Lower lobe of right lung (tissue), 2 donors: ENCODE measurements around the gene GOLGA6L7. TPM values are rescaled to one million over a fixed set of nuclear protein-coding genes. Genes with fewer than 3 reads are reported as not detected.
A peak's percentile ranks its signal among the peaks of the same experiment; 100 is the strongest.

ENCODE experiments used
- ATAC-seq, 2 donors: fragments of 200-7000 bp; cut with Tn5 transposase; one replicate each; pipeline ENCODE4 v1.9.1; 2020 to 2022; ENCODE audit warnings: mild to moderate bottlenecking in 2 of 2, moderate library complexity in 2 of 2
- DNase-seq: peaks from one replicate; pipeline ENCODE4 v3.0.0-alpha.2; 2020
- H3K27ac ChIP-seq: fragments of 200-600 bp; one replicate; pipeline ENCODE4 v1.8.0; 2022
- H3K27me3 ChIP-seq: fragments of 200-600 bp; one replicate; pipeline ENCODE4 v1.8.0; 2022; ENCODE audit warnings: low read depth
- H3K36me3 ChIP-seq: fragments of 200-600 bp; one replicate; pipeline ENCODE4 v1.8.0; 2022; ENCODE audit warnings: mild to moderate bottlenecking
- H3K4me1 ChIP-seq: fragments of 200-600 bp; one replicate; pipeline ENCODE4 v1.8.0; 2022
- H3K4me3 ChIP-seq: fragments of 200-600 bp; one replicate; pipeline ENCODE4 v1.8.0; 2022; ENCODE audit warnings: mild to moderate bottlenecking
- H3K9me3 ChIP-seq: fragments of 200-600 bp; one replicate; pipeline ENCODE4 v1.8.0; 2022
- CTCF ChIP-seq: fragments of 200-600 bp; IDR thresholded peaks from one replicate; pipeline ENCODE4 v1.8.0; 2022; ENCODE audit warnings: antibody characterized with exemption, mild to moderate bottlenecking
- intact Hi-C: fragments of 100-400 bp; cut with DNase I; formaldehyde crosslinking; loops from one replicate; pipeline ENCODE4 v1.11.0; 2022
- total RNA-seq: library from RNA; stranded (reverse); fragmentation: NEBNext Ultra II Directional; extraction: Animal tissue kit (Norgen Biotek cat#: 25700); gene quantifications from one replicate; pipeline ENCODE4 v1.2.1, GENCODE V29; 2021
- donor health status: DM: no; HTN: yes; CAD: no; lungs with severe emphysema.

GOLGA6L7 gene
- total RNA-seq, 1 donor from 2014 or later = not detected

GRCh38 chr15:28889346-28889745 is 40.9 kb upstream of the GOLGA6L7 start:
- ATAC-seq (no peak), DNase-seq (no peak)
- peaks cover 31% of the 10 kb centered on the region for H3K27me3 ChIP-seq
- intact Hi-C loops = no loop called here
- H3K9me3 ChIP-seq = no peaks in the 10 kb centered on the region
- H3K36me3 ChIP-seq = no peaks in the 10 kb centered on the region
- H3K4me3 ChIP-seq = no peak overlapping the region
- TF ChIP-seq CTCF = no peak
- H3K27ac ChIP-seq = no peak overlapping the region
- H3K4me1 ChIP-seq = peaks cover 4% of the 10 kb centered on the region

GRCh38 chr15:28888900-28889299 is 40.5 kb upstream of the GOLGA6L7 start:
- DNase-seq (peak; percentile 20), ATAC-seq (no peak)
- H3K27ac ChIP-seq = no peak overlapping the region
- no peaks in the 10 kb centered on the region for H3K9me3 ChIP-seq
- peaks cover 4% of the 10 kb centered on the region for H3K4me1 ChIP-seq
- TF ChIP-seq CTCF = no peak
- H3K4me3 ChIP-seq = no peak overlapping the region
- peaks cover 32% of the 10 kb centered on the region for H3K27me3 ChIP-seq
- no peaks in the 10 kb centered on the region for H3K36me3 ChIP-seq
- intact Hi-C loops = no loop called here

GRCh38 chr15:28888302-28888894 is 40.0 kb upstream of the GOLGA6L7 start:
- Histone ChIP-seq H3K4me3 (no peak overlapping the region), H3K9me3 (no peaks in the 10 kb centered on the region), H3K36me3 (no peaks in the 10 kb centered on the region), H3K27me3 (peaks cover 32% of the 10 kb centered on the region), H3K4me1 (peaks cover 4% of the 10 kb centered on the region), H3K27ac (no peak overlapping the region)
- TF ChIP-seq CTCF = no peak
- DNase-seq = peak; percentile 45
- intact Hi-C loops = no loop called here
- ATAC-seq = no peak

- H3K4me3 ChIP-seq = no peak overlapping the region
- H3K27ac ChIP-seq = no peak overlapping the region
- TF ChIP-seq CTCF = no peak
- H3K36me3 ChIP-seq = no peaks in the 10 kb centered on the region
- H3K27me3 ChIP-seq = peaks cover 32% of the 10 kb centered on the region
- ATAC-seq (no peak), DNase-seq (peak; percentile 30)
- intact Hi-C loops = no loop called here
- H3K4me1 ChIP-seq = peaks cover 4% of the 10 kb centered on the region
- no peaks in the 10 kb centered on the region for H3K9me3 ChIP-seq
These were observed 39.1 kb upstream of the GOLGA6L7 start for GRCh38 chr15:28887339-28888174.

- DNase-seq = peak; percentile 10
- H3K4me3 ChIP-seq = peak overlapping the region; percentile 52
- peaks cover 32% of the 10 kb centered on the region for H3K27me3 ChIP-seq
- H3K9me3 ChIP-seq = no peaks in the 10 kb centered on the region
- TF ChIP-seq CTCF = no peak
- peak in 1 of 2 donors; percentile 6 for ATAC-seq
- no peak overlapping the region for H3K27ac ChIP-seq
- peaks cover 4% of the 10 kb centered on the region for H3K4me1 ChIP-seq
- intact Hi-C loops = no loop called here
- H3K36me3 ChIP-seq = no peaks in the 10 kb centered on the region
These were observed 38.2 kb upstream of the GOLGA6L7 start for GRCh38 chr15:28886431-28887338.
